ENCODE data around the gene MACO1. TPM values are rescaled to one million over a fixed set of nuclear protein-coding genes. Genes with fewer than 3 reads are reported as not detected.
A peak's percentile ranks its signal among the peaks of the same experiment; 100 is the strongest.

MACO1 gene
- total and polyA plus RNA-seq, 9 of the 15 experiments (the other 6 are each of a cell fraction or from before 2014, with no cell fraction given): 4.6 to 28.4 (median 21.7) TPM

DNA sequence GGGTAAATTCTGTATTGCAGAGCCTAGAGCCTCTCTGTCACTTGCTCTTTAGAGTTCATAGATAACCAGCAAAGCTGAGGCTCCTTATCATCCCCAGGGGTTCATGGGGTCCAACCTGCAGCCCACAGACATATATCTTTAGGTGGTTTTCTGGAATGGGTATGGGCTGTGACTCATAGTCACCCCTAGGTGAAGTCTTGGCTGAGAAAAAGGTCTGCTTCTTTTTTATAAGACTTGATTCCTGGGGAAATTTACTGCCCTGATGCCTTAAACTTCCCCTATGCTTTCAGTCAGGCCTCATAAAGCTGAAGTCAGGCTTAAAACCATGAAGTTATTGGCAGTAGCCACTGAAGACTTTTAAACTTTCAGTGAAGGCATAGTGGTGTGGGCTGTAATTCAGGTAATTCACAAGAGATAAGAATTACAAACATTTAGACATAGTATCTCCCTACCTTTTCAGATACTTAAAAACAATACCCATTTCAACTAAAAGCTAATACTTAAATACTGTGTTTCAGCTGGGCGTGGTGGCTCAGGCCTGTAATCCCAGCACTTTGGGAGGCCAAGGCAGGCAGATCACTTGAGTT lies 46.8 kb downstream of the MACO1 start (continued):
- TF ChIP-seq CBX3 (IDR thresholded peaks at IDR 0.05; ENCODE audit: borderline replicate concordance in 1 of 2, low read length in 2 of 2) (no peak), RFX1 (IDR thresholded peaks at IDR 0.05) (no peak), ZNF316 (IDR thresholded peaks at IDR 0.05) (no peak), ZBTB17 (CRISPR knock-in tag; IDR thresholded peaks at IDR 0.05) (no peak), CHD1 (IDR thresholded peaks at IDR 0.05; ENCODE audit: low read length) (no peak), SMC3 (conservative IDR thresholded peaks at IDR 0.05; ENCODE audit: insufficient read depth, low read depth, low read length) (no peak), ZSCAN29 (IDR thresholded peaks at IDR 0.05) (no peak), ILK (tag; IDR thresholded peaks at IDR 0.05; ENCODE audit: borderline replicate concordance, low read depth) (no peak), RBM17 (IDR thresholded peaks at IDR 0.05; ENCODE audit: borderline replicate concordance, low read depth, low read length) (no peak), EP400 (IDR thresholded peaks at IDR 0.05) (no peak), KAT7 (CRISPR knock-in tag; IDR thresholded peaks at IDR 0.05; ENCODE audit: borderline replicate concordance) (no peak), RAD51 (IDR thresholded peaks at IDR 0.05; ENCODE audit: borderline replicate concordance, low read depth) (no peak), RCOR1 (IDR thresholded peaks at IDR 0.05; ENCODE audit: borderline replicate concordance in 1 of 2, low read depth in 2 of 2, low read length in 2 of 2) (peak in 1 of 2 experiments; percentile 76; a peak in 1 of 4 replicates), GATA2 (CRISPR knock-in tag; IDR thresholded peaks at IDR 0.05) (no peak), SPI1 (IDR thresholded peaks at IDR 0.05; ENCODE audit: borderline replicate concordance, low read depth, low read length) (no peak), HNRNPUL1 (IDR thresholded peaks at IDR 0.05; ENCODE audit: low read length) (no peak), ELF4 (CRISPR knock-in tag; IDR thresholded peaks at IDR 0.05) (no peak), TEAD1 (CRISPR knock-in tag; IDR thresholded peaks at IDR 0.05) (0 out of 4 replicates have a peak, but pooled peaks of 1 of the 2 experiments have one; percentile 29), MCM2 (IDR thresholded peaks at IDR 0.05; ENCODE audit: low read depth) (no peak), TCF3 (CRISPR knock-in tag; IDR thresholded peaks at IDR 0.05) (peak; percentile 75), KDM5B (IDR thresholded peaks at IDR 0.05; ENCODE audit: insufficient replicate concordance, low read depth, low read length) (no peak), TEAD4 (IDR thresholded peaks at IDR 0.05; ENCODE audit: low read length) (peak; percentile 84), TEAD4 (CRISPR knock-in tag; IDR thresholded peaks at IDR 0.05; ENCODE audit: borderline replicate concordance) (no peak)
- TF ChIP-seq, protein P1, sequence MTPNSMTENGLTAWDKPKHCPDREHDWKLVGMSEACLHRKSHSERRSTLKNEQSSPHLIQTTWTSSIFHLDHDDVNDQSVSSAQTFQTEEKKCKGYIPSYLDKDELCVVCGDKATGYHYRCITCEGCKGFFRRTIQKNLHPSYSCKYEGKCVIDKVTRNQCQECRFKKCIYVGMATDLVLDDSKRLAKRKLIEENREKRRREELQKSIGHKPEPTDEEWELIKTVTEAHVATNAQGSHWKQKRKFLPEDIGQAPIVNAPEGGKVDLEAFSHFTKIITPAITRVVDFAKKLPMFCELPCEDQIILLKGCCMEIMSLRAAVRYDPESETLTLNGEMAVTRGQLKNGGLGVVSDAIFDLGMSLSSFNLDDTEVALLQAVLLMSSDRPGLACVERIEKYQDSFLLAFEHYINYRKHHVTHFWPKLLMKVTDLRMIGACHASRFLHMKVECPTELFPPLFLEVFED (CRISPR knock-in tag; conservative IDR thresholded peaks at IDR 0.05): no peak
- TF ChIP-seq, protein P2, sequence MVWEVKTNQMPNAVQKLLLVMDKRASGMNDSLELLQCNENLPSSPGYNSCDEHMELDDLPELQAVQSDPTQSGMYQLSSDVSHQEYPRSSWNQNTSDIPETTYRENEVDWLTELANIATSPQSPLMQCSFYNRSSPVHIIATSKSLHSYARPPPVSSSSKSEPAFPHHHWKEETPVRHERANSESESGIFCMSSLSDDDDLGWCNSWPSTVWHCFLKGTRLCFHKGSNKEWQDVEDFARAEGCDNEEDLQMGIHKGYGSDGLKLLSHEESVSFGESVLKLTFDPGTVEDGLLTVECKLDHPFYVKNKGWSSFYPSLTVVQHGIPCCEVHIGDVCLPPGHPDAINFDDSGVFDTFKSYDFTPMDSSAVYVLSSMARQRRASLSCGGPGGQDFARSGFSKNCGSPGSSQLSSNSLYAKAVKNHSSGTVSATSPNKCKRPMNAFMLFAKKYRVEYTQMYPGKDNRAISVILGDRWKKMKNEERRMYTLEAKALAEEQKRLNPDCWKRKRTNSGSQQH (CRISPR knock-in tag; IDR thresholded peaks at IDR 0.05): no peak
- TF ChIP-seq, protein P3, sequence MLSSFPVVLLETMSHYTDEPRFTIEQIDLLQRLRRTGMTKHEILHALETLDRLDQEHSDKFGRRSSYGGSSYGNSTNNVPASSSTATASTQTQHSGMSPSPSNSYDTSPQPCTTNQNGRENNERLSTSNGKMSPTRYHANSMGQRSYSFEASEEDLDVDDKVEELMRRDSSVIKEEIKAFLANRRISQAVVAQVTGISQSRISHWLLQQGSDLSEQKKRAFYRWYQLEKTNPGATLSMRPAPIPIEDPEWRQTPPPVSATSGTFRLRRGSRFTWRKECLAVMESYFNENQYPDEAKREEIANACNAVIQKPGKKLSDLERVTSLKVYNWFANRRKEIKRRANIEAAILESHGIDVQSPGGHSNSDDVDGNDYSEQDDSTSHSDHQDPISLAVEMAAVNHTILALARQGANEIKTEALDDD (IDR thresholded peaks at IDR 0.05): peak; percentile 67

All from K562 (cell line).